K562 (cell line): ENCODE measurements around the gene AHI1. TPM values are rescaled to one million over a fixed set of nuclear protein-coding genes. Genes with fewer than 3 reads are reported as not detected.

Source experiments
- DNMT1 ChIP-seq: fragments of 450-650 bp; IDR thresholded peaks from 2 replicates; pipeline ENCODE4 v1.6.1; 2016; ENCODE audit warnings: antibody characterized with exemption, mild to moderate bottlenecking
- PCBP1 ChIP-seq: fragments of 200-400 bp; formaldehyde crosslinking; IDR thresholded peaks from 2 replicates; pipeline ENCODE4 v1.6.1; 2018; ENCODE audit warnings: mild to moderate bottlenecking, low read depth, low read length; ENCODE audit not compliant: poor library complexity, severe bottlenecking
- SIN3B ChIP-seq: fragments of 450-650 bp; IDR thresholded peaks from 2 replicates; pipeline ENCODE4 v1.6.1; 2017; ENCODE audit warnings: low read depth, mild to moderate bottlenecking, moderate library complexity
- polyA plus RNA-seq, 8 experiments: library from polyadenylated mRNA; depleted of rRNA in 4 of 8; stranded (reverse) in 5 of 8; unstranded in 3 of 8; fragments of >200 nt; fragmentation: Nextera tagmentation in 2 of 8; fragmentation: Illumina TruSeq in 1 of 8; extraction: Ambion mirVana in 2 of 8; extraction: Trizol in 1 of 8; gene quantifications; 2 replicates each; pipeline versions ENCODE4 v1.2.1 to v1.2.3, GENCODE V29; 2011 to 2014; ENCODE audit warnings: inconsistent platforms in 1 of 8, missing spikeins in 1 of 8
- total RNA-seq, 7 experiments: library from RNA; depleted of rRNA in 6 of 7; stranded (reverse); fragments of >200 nt in 6 of 7; fragmentation: Illumina TruSeq in 2 of 7; extraction: Trizol in 2 of 7; gene quantifications; 2 replicates each; pipeline versions ENCODE4 v1.2.1 to v1.2.3, GENCODE V29; 2011 to 2021; ENCODE audit warnings: low replicate concordance in 1 of 7
- TF ChIP-seq, protein P1 (sequence below), 2 experiments: fragments of 450-650 bp; IDR thresholded peaks; 2 replicates each; pipeline ENCODE4 v1.6.1; 2018; ENCODE audit warnings: mild to moderate bottlenecking in 2 of 2, low read depth in 1 of 2; ENCODE audit not compliant: partially characterized antibody in 2 of 2
- TF ChIP-seq, protein P2 (sequence below): sonication (generic); formaldehyde crosslinking; IDR thresholded peaks from 2 replicates; pipeline ENCODE4 v1.8.1; 2023; ENCODE audit warnings: mild to moderate bottlenecking, missing genetic modification reagents
- TF ChIP-seq, protein P3 (sequence below): fragments of 250-450 bp; sonication (Bioruptor Pico); IDR thresholded peaks from 2 replicates; pipeline ENCODE4 v1.4.0; 2020

AHI1 gene
- total and polyA plus RNA-seq, 9 of the 15 experiments (the other 6 are each of a cell fraction or from before 2014, with no cell fraction given): 24.7 to 54.9 (median 32.2) TPM

DNA sequence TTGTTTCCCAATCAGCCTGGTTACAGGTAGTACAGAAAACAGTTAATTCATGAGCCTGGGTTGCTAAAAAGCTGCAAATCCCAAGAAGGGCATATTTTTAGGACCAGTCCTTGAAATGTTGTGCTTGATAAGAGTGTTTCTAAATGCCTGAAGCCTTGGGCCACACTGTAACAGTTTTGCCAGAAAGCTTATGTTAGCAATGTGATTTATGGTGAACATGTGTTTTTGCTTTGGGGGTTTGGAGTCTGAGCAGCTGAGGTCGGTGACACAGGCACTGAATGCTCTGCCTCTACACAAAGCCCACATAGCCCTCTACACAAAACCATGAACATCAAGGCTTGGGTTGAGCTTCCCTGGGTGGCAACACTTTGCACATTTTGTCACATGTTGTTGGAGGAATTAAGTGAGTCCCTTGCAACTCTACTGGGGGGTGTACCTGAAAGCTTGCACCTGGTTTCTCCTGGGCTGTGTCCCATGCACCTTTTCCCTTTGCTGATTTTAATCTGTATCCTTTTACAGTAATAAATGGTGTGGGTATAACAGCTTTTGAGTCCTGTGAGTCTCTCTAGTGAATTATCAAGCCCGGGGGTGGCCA, 22.2 kb downstream of the AHI1 start (continued):
- TF ChIP-seq, protein P1, sequence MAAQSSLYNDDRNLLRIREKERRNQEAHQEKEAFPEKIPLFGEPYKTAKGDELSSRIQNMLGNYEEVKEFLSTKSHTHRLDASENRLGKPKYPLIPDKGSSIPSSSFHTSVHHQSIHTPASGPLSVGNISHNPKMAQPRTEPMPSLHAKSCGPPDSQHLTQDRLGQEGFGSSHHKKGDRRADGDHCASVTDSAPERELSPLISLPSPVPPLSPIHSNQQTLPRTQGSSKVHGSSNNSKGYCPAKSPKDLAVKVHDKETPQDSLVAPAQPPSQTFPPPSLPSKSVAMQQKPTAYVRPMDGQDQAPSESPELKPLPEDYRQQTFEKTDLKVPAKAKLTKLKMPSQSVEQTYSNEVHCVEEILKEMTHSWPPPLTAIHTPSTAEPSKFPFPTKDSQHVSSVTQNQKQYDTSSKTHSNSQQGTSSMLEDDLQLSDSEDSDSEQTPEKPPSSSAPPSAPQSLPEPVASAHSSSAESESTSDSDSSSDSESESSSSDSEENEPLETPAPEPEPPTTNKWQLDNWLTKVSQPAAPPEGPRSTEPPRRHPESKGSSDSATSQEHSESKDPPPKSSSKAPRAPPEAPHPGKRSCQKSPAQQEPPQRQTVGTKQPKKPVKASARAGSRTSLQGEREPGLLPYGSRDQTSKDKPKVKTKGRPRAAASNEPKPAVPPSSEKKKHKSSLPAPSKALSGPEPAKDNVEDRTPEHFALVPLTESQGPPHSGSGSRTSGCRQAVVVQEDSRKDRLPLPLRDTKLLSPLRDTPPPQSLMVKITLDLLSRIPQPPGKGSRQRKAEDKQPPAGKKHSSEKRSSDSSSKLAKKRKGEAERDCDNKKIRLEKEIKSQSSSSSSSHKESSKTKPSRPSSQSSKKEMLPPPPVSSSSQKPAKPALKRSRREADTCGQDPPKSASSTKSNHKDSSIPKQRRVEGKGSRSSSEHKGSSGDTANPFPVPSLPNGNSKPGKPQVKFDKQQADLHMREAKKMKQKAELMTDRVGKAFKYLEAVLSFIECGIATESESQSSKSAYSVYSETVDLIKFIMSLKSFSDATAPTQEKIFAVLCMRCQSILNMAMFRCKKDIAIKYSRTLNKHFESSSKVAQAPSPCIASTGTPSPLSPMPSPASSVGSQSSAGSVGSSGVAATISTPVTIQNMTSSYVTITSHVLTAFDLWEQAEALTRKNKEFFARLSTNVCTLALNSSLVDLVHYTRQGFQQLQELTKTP (IDR thresholded peaks at IDR 0.05; ENCODE audit: low read depth in 1 of 2, partially characterized antibody in 2 of 2): no peak
- TF ChIP-seq, protein P2, sequence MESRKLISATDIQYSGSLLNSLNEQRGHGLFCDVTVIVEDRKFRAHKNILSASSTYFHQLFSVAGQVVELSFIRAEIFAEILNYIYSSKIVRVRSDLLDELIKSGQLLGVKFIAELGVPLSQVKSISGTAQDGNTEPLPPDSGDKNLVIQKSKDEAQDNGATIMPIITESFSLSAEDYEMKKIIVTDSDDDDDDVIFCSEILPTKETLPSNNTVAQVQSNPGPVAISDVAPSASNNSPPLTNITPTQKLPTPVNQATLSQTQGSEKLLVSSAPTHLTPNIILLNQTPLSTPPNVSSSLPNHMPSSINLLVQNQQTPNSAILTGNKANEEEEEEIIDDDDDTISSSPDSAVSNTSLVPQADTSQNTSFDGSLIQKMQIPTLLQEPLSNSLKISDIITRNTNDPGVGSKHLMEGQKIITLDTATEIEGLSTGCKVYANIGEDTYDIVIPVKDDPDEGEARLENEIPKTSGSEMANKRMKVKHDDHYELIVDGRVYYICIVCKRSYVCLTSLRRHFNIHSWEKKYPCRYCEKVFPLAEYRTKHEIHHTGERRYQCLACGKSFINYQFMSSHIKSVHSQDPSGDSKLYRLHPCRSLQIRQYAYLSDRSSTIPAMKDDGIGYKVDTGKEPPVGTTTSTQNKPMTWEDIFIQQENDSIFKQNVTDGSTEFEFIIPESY (CRISPR knock-in tag): no peak
- TF ChIP-seq PCBP1 (no peak), SIN3B (no peak), DNMT1 (no peak)
- TF ChIP-seq, protein P3, sequence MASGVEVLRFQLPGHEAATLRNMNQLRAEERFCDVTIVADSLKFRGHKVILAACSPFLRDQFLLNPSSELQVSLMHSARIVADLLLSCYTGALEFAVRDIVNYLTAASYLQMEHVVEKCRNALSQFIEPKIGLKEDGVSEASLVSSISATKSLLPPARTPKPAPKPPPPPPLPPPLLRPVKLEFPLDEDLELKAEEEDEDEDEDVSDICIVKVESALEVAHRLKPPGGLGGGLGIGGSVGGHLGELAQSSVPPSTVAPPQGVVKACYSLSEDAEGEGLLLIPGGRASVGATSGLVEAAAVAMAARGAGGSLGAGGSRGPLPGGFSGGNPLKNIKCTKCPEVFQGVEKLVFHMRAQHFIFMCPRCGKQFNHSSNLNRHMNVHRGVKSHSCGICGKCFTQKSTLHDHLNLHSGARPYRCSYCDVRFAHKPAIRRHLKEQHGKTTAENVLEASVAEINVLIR (CRISPR knock-in tag): no peak
